OCI-LY1 (cell line): ENCODE results near the gene C22orf31.

Experiments
- EZH2 ChIP-seq: fragments of 200-600 bp; sonication (generic), shearing (Covaris generic); IDR thresholded peaks from 2 replicates; pipeline ENCODE4 v1.8.0; 2017; ENCODE audit warnings: borderline replicate concordance, mixed run types, mild to moderate bottlenecking, antibody characterized with exemption, low read length, moderate library complexity, mixed read lengths
- TF ChIP-seq, protein P1 (sequence below): fragments of 200-600 bp; sonication (generic), shearing (Covaris generic); IDR thresholded peaks from 2 replicates; pipeline ENCODE4 v1.5.1; 2017; ENCODE audit warnings: mild to moderate bottlenecking, antibody characterized with exemption, low read length, moderate library complexity, mixed read lengths

DNA sequence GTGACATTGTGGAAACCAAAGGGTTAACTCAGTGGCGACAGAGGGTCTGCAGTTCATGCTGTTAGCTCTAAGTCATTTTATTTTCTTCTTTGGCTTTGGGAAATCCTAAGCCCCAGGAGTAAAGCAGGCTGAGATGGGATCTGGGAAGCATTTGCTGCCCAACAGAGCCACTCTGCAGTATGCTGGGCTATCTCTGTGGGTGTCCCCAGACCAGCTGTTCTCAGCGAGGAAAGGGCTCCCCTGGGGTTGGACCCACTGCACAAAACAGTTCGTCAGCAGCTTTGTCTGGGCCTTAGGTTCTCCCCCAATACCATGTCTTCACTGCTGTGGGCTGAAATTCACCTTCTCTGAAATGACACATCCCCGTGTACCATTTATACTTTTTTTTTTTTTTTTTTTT is 45.2 kb upstream of the C22orf31 start:
- TF ChIP-seq, protein P1, sequence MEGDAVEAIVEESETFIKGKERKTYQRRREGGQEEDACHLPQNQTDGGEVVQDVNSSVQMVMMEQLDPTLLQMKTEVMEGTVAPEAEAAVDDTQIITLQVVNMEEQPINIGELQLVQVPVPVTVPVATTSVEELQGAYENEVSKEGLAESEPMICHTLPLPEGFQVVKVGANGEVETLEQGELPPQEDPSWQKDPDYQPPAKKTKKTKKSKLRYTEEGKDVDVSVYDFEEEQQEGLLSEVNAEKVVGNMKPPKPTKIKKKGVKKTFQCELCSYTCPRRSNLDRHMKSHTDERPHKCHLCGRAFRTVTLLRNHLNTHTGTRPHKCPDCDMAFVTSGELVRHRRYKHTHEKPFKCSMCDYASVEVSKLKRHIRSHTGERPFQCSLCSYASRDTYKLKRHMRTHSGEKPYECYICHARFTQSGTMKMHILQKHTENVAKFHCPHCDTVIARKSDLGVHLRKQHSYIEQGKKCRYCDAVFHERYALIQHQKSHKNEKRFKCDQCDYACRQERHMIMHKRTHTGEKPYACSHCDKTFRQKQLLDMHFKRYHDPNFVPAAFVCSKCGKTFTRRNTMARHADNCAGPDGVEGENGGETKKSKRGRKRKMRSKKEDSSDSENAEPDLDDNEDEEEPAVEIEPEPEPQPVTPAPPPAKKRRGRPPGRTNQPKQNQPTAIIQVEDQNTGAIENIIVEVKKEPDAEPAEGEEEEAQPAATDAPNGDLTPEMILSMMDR, result no peak
- TF ChIP-seq EZH2, result no peak
